ENCODE data around the gene ST7. TPM values are rescaled to one million over a fixed set of nuclear protein-coding genes. Genes with fewer than 3 reads are reported as not detected.

Gene ST7
- total RNA-seq, 2 experiments from 2014 or later: 9.6 to 10.7 TPM

DNA sequence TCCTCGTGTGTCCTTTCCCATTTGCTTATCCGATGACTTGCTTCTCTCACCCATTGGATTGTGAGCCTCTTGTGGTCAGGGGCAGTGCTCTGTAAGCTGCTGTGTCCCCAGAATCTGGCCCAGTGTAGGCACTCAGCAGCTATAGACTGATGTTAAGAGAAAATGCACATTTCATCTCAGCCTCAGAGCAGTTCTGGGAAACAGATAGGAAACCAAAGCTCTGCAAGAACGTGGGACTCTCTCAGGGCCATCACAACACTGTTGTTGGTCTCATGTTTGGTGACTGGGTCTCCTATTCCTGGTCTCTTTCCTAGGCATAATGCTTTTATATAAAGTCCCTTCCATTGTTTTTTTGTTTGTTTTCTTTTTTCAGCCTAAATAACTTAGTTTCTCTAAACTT, 141.2 kb downstream of the ST7 start:
- BruUV-seq (replicated peaks): no TSS peak
- no peak for DNase-seq (ENCODE audit: low spot score)
- no peaks in the 10 kb centered on the region for H3K9me3 ChIP-seq (ENCODE audit: low read length)
- no peaks in the 10 kb centered on the region; the same call in 1 of the 2 replicates for H4K20me1 ChIP-seq (ENCODE audit: insufficient read depth, low read length)
- POLR2A ChIA-PET: no interaction called here
- H3K36me3 ChIP-seq (ENCODE audit: insufficient read depth, low read length): no peaks in the 10 kb centered on the region
- no peaks in the 10 kb centered on the region for H3K4me1 ChIP-seq (ENCODE audit: insufficient read depth, low read length, poor library complexity, severe bottlenecking)
- H3K27ac ChIP-seq (ENCODE audit: low read depth, low read length, poor library complexity, severe bottlenecking): no peak overlapping the region
- H3K4me3 ChIP-seq (ENCODE audit: low read depth, low read length, poor library complexity, severe bottlenecking): no peak overlapping the region
- no peaks in the 10 kb centered on the region for H3K79me2 ChIP-seq (ENCODE audit: insufficient read depth, low read depth, low read length)
- intact Hi-C loops (cut with micrococcal nuclease; ENCODE audit: unreplicated experiment): no loop called here
- H3K4me2 ChIP-seq (ENCODE audit: low read length): no peak overlapping the region
- TF ChIP-seq EZH2phosphoT487 (IDR thresholded peaks at IDR 0.05; ENCODE audit: borderline replicate concordance, low read depth, low read length): no peak
- TF ChIP-seq, protein P1, sequence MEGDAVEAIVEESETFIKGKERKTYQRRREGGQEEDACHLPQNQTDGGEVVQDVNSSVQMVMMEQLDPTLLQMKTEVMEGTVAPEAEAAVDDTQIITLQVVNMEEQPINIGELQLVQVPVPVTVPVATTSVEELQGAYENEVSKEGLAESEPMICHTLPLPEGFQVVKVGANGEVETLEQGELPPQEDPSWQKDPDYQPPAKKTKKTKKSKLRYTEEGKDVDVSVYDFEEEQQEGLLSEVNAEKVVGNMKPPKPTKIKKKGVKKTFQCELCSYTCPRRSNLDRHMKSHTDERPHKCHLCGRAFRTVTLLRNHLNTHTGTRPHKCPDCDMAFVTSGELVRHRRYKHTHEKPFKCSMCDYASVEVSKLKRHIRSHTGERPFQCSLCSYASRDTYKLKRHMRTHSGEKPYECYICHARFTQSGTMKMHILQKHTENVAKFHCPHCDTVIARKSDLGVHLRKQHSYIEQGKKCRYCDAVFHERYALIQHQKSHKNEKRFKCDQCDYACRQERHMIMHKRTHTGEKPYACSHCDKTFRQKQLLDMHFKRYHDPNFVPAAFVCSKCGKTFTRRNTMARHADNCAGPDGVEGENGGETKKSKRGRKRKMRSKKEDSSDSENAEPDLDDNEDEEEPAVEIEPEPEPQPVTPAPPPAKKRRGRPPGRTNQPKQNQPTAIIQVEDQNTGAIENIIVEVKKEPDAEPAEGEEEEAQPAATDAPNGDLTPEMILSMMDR (conservative IDR thresholded peaks at IDR 0.05; ENCODE audit: low read length): no peak
- H2AFZ ChIP-seq (ENCODE audit: low read length): no peak overlapping the region
- H3K9me2 ChIP-seq (ENCODE audit: insufficient read depth, low read length): no peaks in the 10 kb centered on the region
- CTCF ChIA-PET (ENCODE audit: unreplicated experiment): no interaction called here

DNA sequence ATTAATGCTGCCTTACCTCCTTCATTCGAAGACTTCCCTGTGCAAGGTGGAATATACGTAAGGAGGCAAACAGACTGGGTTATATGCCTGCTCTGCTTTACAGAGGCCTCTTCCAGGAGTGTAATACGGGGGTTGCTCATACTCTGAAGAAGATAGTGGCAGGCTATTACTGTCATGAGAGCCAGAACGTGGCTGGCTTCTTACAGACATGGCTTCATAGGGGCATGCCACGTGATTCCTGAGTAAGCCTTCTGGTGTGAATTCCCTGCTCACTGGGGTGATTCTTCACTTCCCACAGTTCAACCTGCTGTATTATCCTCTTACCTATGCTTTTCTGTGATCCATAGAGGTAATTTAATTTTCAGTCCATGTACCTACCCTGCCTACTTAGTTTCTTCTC, 141.8 kb downstream of the ST7 start:
- ChIA-PET POLR2A (no interaction called here), CTCF (ENCODE audit: unreplicated experiment) (no interaction called here)
- Histone ChIP-seq H3K27ac (ENCODE audit: low read depth, low read length, poor library complexity, severe bottlenecking) (no peak overlapping the region), H3K9me3 (ENCODE audit: low read length) (no peaks in the 10 kb centered on the region), H3K9me2 (ENCODE audit: insufficient read depth, low read length) (no peaks in the 10 kb centered on the region), H4K20me1 (ENCODE audit: insufficient read depth, low read length) (no peaks in the 10 kb centered on the region; the same call in 1 of the 2 replicates), H3K79me2 (ENCODE audit: insufficient read depth, low read depth, low read length) (no peaks in the 10 kb centered on the region), H3K4me1 (ENCODE audit: insufficient read depth, low read length, poor library complexity, severe bottlenecking) (no peaks in the 10 kb centered on the region), H2AFZ (ENCODE audit: low read length) (no peak overlapping the region), H3K36me3 (ENCODE audit: insufficient read depth, low read length) (no peaks in the 10 kb centered on the region), H3K4me2 (ENCODE audit: low read length) (no peak overlapping the region), H3K4me3 (ENCODE audit: low read depth, low read length, poor library complexity, severe bottlenecking) (no peak overlapping the region)
- intact Hi-C loops (cut with micrococcal nuclease; ENCODE audit: unreplicated experiment): no loop called here
- BruUV-seq (replicated peaks): no TSS peak
- no peak for DNase-seq (ENCODE audit: low spot score)
- TF ChIP-seq, protein P1 (conservative IDR thresholded peaks at IDR 0.05; ENCODE audit: low read length): no peak
- no peak for TF ChIP-seq EZH2phosphoT487 (IDR thresholded peaks at IDR 0.05; ENCODE audit: borderline replicate concordance, low read depth, low read length)

DNA sequence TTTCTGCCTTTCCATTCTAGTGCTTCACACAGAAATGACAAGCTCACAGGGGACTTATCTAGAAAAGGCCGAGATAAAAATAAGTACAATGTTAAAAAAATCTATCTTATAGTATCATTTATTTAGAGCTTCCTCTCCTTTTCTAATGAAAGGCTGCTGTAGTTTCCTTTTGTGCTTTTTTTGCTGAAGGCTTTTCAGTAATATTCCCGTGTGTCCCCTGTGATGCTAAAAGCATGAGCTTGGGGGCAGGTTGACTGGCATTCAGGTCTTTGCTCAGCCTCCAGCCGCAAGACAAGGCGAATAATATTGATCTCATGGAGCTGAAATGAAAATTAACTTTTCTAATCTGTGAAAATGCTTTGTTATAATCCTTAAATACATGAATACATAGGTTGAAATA, 143.0 kb downstream of the ST7 start:
- DNase-seq (ENCODE audit: low spot score): no peak
- H2AFZ ChIP-seq (ENCODE audit: low read length): no peak overlapping the region
- H4K20me1 ChIP-seq (ENCODE audit: insufficient read depth, low read length): no peaks in the 10 kb centered on the region; the same call in 1 of the 2 replicates
- no peak overlapping the region for H3K4me3 ChIP-seq (ENCODE audit: low read depth, low read length, poor library complexity, severe bottlenecking)
- H3K4me1 ChIP-seq (ENCODE audit: insufficient read depth, low read length, poor library complexity, severe bottlenecking): no peaks in the 10 kb centered on the region
- BruUV-seq (replicated peaks): no TSS peak
- ChIA-PET POLR2A (no interaction called here), CTCF (ENCODE audit: unreplicated experiment) (no interaction called here)
- no peak overlapping the region for H3K4me2 ChIP-seq (ENCODE audit: low read length)
- H3K36me3 ChIP-seq (ENCODE audit: insufficient read depth, low read length): no peaks in the 10 kb centered on the region
- H3K27ac ChIP-seq (ENCODE audit: low read depth, low read length, poor library complexity, severe bottlenecking): no peak overlapping the region
- H3K9me2 ChIP-seq (ENCODE audit: insufficient read depth, low read length): no peaks in the 10 kb centered on the region
- H3K79me2 ChIP-seq (ENCODE audit: insufficient read depth, low read depth, low read length): no peaks in the 10 kb centered on the region
- no peaks in the 10 kb centered on the region for H3K9me3 ChIP-seq (ENCODE audit: low read length)
- no peak for TF ChIP-seq EZH2phosphoT487 (IDR thresholded peaks at IDR 0.05; ENCODE audit: borderline replicate concordance, low read depth, low read length)
- TF ChIP-seq, protein P1 (conservative IDR thresholded peaks at IDR 0.05; ENCODE audit: low read length): no peak
- intact Hi-C loops (cut with micrococcal nuclease; ENCODE audit: unreplicated experiment): no loop called here

Measured in OCI-LY7 (cell line).